Neural crest cell (in vitro differentiated cells): ENCODE data around the gene ABCB8. TPM values are rescaled to one million over a fixed set of nuclear protein-coding genes. Genes with fewer than 3 reads are reported as not detected.

Source experiments
- DNase-seq: peaks from one replicate; pipeline ENCODE4 v3.0.0; 2021; ENCODE audit warnings: low read depth, mixed read lengths, low spot score
- H3K27ac Mint-ChIP-seq: one replicate; pipeline ENCODE4 v1.8.0; 2021; ENCODE audit warnings: mild to moderate bottlenecking, mixed read lengths; ENCODE audit not compliant: unreplicated experiment
- H3K27me3 Mint-ChIP-seq: 2 replicates; pipeline ENCODE4 v1.8.0; 2021; ENCODE audit warnings: low read depth, mild to moderate bottlenecking, mixed read lengths
- H3K36me3 Mint-ChIP-seq: 2 replicates; pipeline ENCODE4 v1.8.0; 2021; ENCODE audit warnings: low read depth, mild to moderate bottlenecking, mixed read lengths
- H3K4me1 Mint-ChIP-seq: 2 replicates; pipeline ENCODE4 v1.8.0; 2021; ENCODE audit warnings: mixed read lengths
- H3K4me3 Mint-ChIP-seq: one replicate; pipeline ENCODE4 v1.8.0; 2021; ENCODE audit warnings: mild to moderate bottlenecking, mixed read lengths
- H3K9me3 Mint-ChIP-seq: 2 replicates; pipeline ENCODE4 v1.8.0; 2021; ENCODE audit warnings: mixed read lengths
- total RNA-seq: library from RNA; stranded (reverse); gene quantifications from 2 replicates; pipeline ENCODE4 v1.2.1, GENCODE V29; 2021
- TF ChIP-seq, protein P1 (sequence below): fragments of 200-600 bp; sonication (generic); conservative IDR thresholded peaks from 2 replicates; pipeline ENCODE4 v1.5.0; 2021; ENCODE audit warnings: antibody characterized with exemption, mild to moderate bottlenecking

Gene ABCB8
- total RNA-seq, 1 donor from 2014 or later: 43.5 TPM

DNA sequence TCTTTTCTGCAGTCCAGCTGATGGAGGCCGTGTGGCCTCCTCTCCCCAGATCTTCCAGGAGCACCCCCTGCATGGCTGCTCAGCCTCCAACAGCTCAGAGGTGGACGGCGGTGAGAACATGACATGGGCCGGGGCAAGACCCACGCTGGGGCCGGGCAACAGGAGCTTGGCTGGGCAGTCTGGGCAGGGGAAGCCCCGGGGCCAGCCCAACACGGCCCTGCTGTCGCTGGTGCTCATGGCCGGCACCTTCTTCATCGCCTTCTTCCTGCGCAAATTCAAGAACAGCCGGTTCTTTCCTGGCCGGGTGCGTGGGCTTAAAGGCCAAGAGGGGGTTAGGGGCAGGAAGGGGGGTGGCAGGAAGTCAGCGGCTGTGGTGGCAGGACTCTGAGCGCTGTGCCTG, 45.7 kb downstream of the ABCB8 start:
- Mint-ChIP-seq H3K27ac (no peak overlapping the region), H3K9me3 (no peaks in the 10 kb centered on the region)

DNA sequence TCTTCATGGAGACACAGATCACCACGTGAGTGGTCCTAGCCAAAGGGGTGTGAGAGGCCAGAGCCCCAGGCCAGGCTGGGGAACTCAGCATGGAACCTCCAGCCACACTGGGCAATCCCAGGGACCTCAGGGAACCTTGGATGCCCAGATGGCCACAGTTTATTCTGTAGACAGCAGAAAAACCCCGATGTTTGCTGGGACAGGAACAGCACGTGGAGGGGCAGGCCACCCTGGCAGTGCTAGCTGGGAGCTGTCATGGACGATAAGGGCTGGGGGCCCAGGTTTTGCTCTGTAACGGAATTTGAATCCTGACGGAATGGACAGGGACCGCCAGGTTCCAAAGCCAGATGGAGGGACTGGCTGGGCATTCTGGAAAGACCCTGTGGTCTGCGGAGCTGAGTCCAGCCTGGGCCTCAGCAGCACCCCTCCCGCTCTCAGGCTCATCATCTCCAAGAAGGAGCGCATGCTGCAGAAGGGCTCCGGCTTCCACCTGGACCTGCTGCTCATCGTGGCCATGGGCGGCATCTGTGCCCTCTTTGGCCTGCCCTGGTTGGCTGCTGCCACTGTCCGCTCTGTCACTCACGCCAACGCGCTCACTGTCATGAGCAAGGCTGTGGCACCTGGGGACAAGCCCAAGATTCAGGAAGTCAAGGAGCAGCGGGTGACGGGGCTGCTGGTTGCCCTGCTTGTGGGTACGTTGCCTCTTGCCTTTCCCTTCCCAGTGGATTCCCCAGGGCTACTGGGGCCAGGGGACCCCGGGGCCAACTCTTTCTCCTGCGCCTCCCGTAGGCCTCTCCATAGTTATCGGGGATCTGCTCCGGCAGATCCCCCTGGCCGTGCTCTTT, 46.8 kb downstream of the ABCB8 start:
- Mint-ChIP-seq H3K9me3 (no peaks in the 10 kb centered on the region), H3K4me3 (peak overlapping the region; percentile 71), H3K36me3 (peaks cover 7% of the 10 kb centered on the region), H3K27ac (peak overlapping the region; percentile 43), H3K27me3 (no peaks in the 10 kb centered on the region), H3K4me1 (peaks cover 16% of the 10 kb centered on the region)
- DNase-seq: no peak
- TF ChIP-seq, protein P1, sequence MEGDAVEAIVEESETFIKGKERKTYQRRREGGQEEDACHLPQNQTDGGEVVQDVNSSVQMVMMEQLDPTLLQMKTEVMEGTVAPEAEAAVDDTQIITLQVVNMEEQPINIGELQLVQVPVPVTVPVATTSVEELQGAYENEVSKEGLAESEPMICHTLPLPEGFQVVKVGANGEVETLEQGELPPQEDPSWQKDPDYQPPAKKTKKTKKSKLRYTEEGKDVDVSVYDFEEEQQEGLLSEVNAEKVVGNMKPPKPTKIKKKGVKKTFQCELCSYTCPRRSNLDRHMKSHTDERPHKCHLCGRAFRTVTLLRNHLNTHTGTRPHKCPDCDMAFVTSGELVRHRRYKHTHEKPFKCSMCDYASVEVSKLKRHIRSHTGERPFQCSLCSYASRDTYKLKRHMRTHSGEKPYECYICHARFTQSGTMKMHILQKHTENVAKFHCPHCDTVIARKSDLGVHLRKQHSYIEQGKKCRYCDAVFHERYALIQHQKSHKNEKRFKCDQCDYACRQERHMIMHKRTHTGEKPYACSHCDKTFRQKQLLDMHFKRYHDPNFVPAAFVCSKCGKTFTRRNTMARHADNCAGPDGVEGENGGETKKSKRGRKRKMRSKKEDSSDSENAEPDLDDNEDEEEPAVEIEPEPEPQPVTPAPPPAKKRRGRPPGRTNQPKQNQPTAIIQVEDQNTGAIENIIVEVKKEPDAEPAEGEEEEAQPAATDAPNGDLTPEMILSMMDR: no peak

More for the DNA sequence above, 45.7 kb downstream of the ABCB8 start:
- H3K4me1 Mint-ChIP-seq: peaks cover 9% of the 10 kb centered on the region
- DNase-seq: no peak
- no peaks in the 10 kb centered on the region for H3K27me3 Mint-ChIP-seq
- peaks cover 5% of the 10 kb centered on the region for H3K36me3 Mint-ChIP-seq
- H3K4me3 Mint-ChIP-seq: peak overlapping the region; percentile 49
- TF ChIP-seq, protein P1: no peak

DNA sequence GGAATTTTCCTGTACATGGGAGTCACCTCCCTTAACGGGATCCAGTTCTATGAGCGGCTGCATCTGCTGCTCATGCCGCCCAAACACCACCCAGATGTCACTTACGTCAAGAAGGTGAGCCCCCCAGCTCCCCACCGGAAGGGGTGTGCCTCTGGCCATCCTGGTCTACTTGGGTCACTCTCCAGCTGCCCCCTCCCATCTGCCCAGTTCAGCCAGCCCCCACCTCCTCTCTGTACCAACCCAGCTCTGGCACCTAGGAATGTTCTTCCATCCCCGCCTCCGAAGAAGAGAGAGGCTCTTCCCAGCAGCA, 47.4 kb downstream of the ABCB8 start:
- H3K36me3 Mint-ChIP-seq: peaks cover 7% of the 10 kb centered on the region
- H3K4me3 Mint-ChIP-seq: peak overlapping the region; percentile 71
- TF ChIP-seq, protein P1: no peak
- no peaks in the 10 kb centered on the region for H3K9me3 Mint-ChIP-seq
- peaks cover 17% of the 10 kb centered on the region for H3K4me1 Mint-ChIP-seq
- H3K27me3 Mint-ChIP-seq: no peaks in the 10 kb centered on the region
- peak overlapping the region; percentile 43 for H3K27ac Mint-ChIP-seq
- DNase-seq: no peak

- no peak overlapping the region for H3K27ac Mint-ChIP-seq
- peaks cover 7% of the 10 kb centered on the region for H3K36me3 Mint-ChIP-seq
- no peak for DNase-seq
- H3K9me3 Mint-ChIP-seq: no peaks in the 10 kb centered on the region
- H3K4me1 Mint-ChIP-seq: peaks cover 17% of the 10 kb centered on the region
- H3K27me3 Mint-ChIP-seq: no peaks in the 10 kb centered on the region
- TF ChIP-seq, protein P1: no peak
- H3K4me3 Mint-ChIP-seq: peak overlapping the region; percentile 71
Measured at GRCh38 chr7:151075978-151076426, 47.8 kb downstream of the ABCB8 start.

DNA sequence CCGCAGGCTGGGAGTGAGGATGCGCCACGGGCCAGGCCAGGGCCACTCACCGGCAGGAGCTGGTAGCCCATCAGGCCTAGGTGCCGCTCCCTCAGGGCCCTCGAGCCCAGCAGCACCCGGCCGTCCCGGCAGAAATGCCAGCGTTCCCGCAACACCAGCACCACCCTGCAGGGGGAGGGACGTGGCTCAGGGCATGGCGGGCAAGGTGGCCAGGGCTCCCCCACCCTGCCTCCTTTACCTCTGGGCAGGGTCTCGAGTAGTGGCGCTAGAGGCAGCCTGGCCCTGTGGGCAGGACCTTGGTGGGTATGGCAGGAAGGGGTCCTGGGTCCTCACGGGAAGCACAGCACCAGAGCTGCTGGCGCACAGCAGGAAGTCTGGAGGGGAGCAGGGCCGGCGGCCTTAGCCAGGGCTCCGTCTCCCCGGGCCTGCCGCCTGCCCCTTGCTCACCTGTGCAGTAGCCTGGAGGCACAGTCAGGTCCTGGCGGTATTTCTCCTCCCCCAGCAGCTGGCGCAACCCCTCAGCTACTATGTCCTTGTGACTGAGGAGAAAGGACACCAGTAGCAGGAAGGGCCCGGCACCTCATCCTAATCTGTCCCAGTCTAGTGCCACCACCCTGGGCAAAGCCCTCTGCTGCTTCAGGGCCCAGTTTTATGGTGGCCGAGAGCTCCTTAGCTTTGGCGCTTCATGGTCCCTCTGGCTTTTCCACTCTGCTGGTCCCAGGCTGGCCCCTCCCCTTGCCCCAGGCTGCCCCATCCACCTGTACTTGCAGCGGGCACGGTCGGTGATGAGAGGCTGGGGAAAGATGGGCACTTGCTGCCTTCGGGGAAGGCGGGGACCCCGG, 48.8 kb downstream of the ABCB8 start:
- H3K36me3 Mint-ChIP-seq: peaks cover 7% of the 10 kb centered on the region
- peak overlapping the region; percentile 57 for H3K4me3 Mint-ChIP-seq
- no peaks in the 10 kb centered on the region for H3K27me3 Mint-ChIP-seq
- no peaks in the 10 kb centered on the region for H3K9me3 Mint-ChIP-seq
- DNase-seq: peak; percentile 47
- TF ChIP-seq, protein P1: peak; percentile 46
- H3K4me1 Mint-ChIP-seq: peaks cover 17% of the 10 kb centered on the region
- no peak overlapping the region for H3K27ac Mint-ChIP-seq
